COLO668 (cell line): ENCODE results near the gene B4GALT3.

Experiments
- DNase-seq: peaks from one replicate; lab custom pipeline; 2025; ENCODE audit not compliant: unreplicated experiment; lab: John Stamatoyannopoulos, UW

B4GALT3 gene

DNA sequence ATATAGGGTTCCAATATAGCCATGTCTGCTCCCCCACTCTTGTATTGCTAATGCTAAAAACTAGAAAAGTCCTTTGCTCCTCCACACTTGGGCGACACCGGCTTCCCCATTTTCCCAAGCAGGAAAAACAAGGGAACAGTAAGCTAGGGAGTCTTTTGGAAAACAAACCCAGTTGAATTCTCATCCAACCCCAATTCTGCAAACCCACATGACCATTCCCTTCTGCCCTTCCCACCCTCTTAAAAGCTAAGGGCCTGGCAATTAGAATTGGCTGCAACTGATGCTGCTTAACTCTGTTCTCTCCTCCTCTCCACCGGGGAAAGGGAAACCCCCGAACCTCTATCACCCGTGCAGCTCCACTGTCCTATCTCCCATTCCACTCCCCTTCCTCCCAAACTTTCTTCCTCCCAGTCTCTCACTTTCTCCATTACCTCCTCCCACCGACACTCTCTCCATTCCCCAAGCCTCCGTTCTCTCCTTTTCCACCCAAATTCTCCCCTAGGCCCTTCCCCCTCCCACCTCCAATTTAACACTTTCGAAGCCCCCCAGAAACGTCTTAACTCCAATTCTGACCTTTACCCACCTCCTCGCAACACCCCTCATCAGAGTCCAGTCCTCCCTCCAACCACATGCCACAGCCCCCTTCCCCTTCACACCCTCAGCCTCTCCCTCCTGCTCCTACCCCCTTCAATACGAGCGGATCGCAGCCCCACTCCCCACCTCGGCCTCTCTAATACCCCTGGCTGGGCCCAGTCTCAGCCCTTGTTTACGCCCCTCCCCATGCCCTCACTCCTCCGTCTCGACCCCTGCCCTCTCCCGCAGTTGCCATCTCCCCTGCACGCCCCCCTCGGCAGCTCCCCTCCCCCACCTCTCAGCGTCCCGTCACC, 45.5 kb downstream of the B4GALT3 start:
- no peak for DNase-seq

DNA sequence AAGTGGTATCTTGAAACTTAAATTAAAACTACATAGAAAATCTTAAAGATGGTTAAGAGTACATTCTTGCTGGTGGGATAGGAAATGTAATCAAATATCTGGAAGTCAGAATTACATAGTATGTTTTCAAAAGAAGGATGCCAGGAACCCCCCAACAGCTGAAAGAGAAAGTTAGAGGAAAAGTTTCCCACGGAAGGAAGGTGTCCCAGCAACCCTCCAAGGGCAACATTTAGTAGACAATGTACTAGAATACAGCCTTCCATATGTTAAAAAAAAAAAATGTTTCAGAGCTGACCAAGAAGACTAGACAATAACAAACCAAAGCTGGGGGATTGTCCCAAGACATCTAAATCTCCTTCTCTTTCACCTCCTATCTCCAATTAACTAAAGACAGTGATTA, 47.0 kb downstream of the B4GALT3 start:
- no peak for DNase-seq

DNA sequence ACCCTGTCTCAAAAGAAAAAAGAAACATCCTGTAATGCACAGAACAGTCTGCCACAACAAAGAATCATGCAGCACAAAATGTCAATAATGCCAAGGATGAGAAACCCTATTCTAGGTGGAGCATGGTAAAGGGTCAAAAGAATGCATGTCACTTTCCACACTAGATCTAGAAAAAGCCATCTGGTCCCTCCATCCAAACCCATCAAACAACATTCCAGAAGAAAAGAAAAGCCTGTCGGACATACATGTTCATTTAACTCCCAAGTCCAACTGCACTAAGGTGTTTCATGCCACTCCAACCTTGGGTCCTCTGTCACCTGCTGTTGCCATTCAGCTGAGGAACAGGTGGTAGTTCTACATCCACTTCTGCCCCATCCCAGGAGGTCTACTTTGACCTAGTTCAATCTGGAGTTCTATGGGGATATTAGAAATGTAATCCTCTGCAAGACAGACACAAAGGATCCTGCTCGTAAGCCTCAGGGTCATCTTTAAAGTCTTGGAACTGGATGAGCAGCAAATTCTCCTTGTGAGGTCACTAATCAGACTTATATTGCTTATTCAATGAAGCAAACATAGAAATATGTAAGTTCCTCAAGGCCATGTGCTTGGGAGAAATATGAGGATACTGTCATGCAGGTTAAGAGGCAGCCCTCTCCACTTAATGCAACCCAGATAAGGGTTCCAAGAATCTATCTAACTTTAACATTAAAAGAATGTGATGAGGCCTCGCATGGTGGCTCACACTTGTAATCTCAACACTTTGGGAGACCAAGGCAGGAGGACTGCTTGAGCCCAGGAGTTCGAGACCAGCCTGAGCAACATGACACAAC, 48.5 kb downstream of the B4GALT3 start:
- no peak for DNase-seq

DNA sequence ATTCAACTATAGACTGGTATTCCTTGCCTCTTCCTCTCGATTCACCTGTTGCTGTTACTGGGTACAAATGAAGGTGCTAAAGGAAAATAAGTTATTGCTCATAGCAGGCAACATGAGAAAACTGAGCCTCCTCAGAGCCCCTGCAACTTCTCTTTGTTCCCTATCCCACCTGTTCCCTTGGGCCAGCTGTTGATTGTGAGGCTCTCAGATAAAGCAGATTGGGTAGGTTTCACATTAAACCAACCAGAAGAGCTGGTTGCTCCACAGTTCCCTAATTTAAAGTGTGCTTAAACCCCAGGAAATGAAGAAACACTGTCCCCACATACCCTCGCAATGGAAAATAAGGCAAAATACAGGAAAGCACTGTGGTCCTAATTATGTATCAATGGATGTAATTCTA, 49.7 kb downstream of the B4GALT3 start:
- DNase-seq, result no peak

DNA sequence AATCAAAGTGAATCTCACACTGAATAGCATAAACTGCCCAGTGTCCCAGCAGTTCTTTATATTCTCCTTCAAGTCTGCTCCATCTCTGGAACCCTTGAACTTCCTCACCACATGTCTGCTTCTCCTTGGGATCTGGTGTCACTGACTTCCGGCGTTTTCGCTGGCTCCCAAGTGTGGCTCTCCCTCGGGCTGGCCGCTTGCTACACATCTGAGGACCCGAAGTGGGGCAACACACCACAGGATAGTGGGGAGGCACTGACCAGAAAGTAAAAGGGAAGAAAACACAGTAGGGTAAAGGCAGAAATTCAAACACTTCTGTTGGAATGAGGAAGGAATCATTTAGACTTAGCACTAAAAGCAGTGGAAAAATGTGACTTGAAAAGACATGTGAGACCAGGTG, 54.3 kb downstream of the B4GALT3 start:
- no peak for DNase-seq

DNA sequence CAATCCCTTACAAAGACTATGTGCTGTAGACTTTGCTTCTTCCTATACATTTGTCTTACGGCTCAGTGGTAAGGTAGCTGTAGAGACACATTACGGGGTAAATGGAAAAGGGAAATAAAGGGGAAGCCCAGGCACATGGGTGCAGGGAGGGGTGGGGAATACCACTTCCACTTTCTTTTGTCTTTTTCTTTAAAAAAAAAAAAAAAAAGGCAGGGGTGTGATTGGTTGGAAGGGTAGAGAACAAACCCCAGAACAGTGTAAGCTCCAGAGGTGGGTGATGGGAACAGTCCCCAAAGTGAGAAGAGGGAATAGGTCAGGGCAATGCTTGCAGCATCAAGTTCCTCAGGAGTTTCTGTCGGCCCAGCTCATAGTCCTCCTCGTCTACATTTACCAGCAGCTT, 55.5 kb downstream of the B4GALT3 start:
- no peak for DNase-seq
